OCI-LY1 (cell line): ENCODE results near the gene TTLL5.

ENCODE experiments used
- H2AFZ ChIP-seq: fragments of 200-600 bp; sonication (generic), shearing (Covaris generic); 2 replicates; pipeline ENCODE4 v1.6.0; 2014; ENCODE audit warnings: antibody characterized with exemption, mild to moderate bottlenecking, low read length
- H3F3A ChIP-seq: fragments of 200-600 bp; sonication (generic), shearing (Covaris generic); 2 replicates; pipeline ENCODE4 v1.6.0; 2014; ENCODE audit warnings: mild to moderate bottlenecking, antibody characterized with exemption, low read length, moderate library complexity; ENCODE audit not compliant: insufficient read depth
- H3K27ac ChIP-seq: fragments of 200-600 bp; sonication (generic); 2 replicates; pipeline ENCODE4 v1.5.1; 2014; ENCODE audit warnings: low read length, mixed run types, mild to moderate bottlenecking, low read depth; ENCODE audit not compliant: poor library complexity, severe bottlenecking
- H3K27me3 ChIP-seq: fragments of 200-600 bp; sonication (generic); 2 replicates; pipeline ENCODE4 v1.6.0; 2014; ENCODE audit warnings: antibody characterized with exemption, mild to moderate bottlenecking, low read length, moderate library complexity; ENCODE audit not compliant: insufficient read depth
- H3K36me3 ChIP-seq: fragments of 200-600 bp; sonication (generic); 2 replicates; pipeline ENCODE4 v1.6.1; 2014; ENCODE audit warnings: mild to moderate bottlenecking, antibody characterized with exemption, low read length, moderate library complexity, mixed read lengths; ENCODE audit not compliant: insufficient read depth
- H3K4me1 ChIP-seq: fragments of 200-600 bp; sonication (generic); 2 replicates; pipeline ENCODE4 v1.5.1; 2014; ENCODE audit warnings: mild to moderate bottlenecking, low read length, moderate library complexity; ENCODE audit not compliant: insufficient read depth, severe bottlenecking
- H3K4me2 ChIP-seq: fragments of 200-600 bp; sonication (generic), shearing (Covaris generic); 2 replicates; pipeline ENCODE4 v1.6.1; 2014; ENCODE audit warnings: low read length
- H3K4me3 ChIP-seq: fragments of 200-600 bp; sonication (generic); 2 replicates; pipeline ENCODE4 v1.5.1; 2014; ENCODE audit warnings: low read length, low read depth, mild to moderate bottlenecking, mixed read lengths; ENCODE audit not compliant: poor library complexity, severe bottlenecking
- H3K79me2 ChIP-seq: fragments of 200-600 bp; shearing (Covaris generic); 2 replicates; pipeline ENCODE4 v1.6.1; 2016; ENCODE audit warnings: mixed run types, low read length, mixed read lengths; ENCODE audit not compliant: insufficient read depth
- H3K9ac ChIP-seq: fragments of 200-600 bp; sonication (generic), shearing (Covaris generic); 2 replicates; pipeline ENCODE4 v1.6.1; 2014; ENCODE audit warnings: mild to moderate bottlenecking, low read length, mixed read lengths
- H3K9me2 ChIP-seq: fragments of 200-600 bp; sonication (generic), shearing (Covaris generic); 2 replicates; pipeline ENCODE4 v1.6.1; 2014; ENCODE audit warnings: low read depth, mild to moderate bottlenecking, low read length, mixed read lengths
- H3K9me3 ChIP-seq: fragments of 200-600 bp; shearing (Covaris generic); 2 replicates; pipeline ENCODE4 v1.6.1; 2014; ENCODE audit warnings: low read length, mixed read lengths
- H4K20me1 ChIP-seq: fragments of 200-600 bp; sonication (generic), shearing (Covaris generic); 2 replicates; pipeline ENCODE4 v1.6.0; 2016; ENCODE audit warnings: mild to moderate bottlenecking, low read length; ENCODE audit not compliant: insufficient read depth
- CTCF ChIP-seq: fragments of 200-600 bp; sonication (generic), shearing (Covaris generic); IDR thresholded peaks from 2 replicates; pipeline ENCODE4 v1.5.1; 2017; ENCODE audit warnings: mild to moderate bottlenecking, antibody characterized with exemption, low read length, moderate library complexity, mixed read lengths
- EZH2 ChIP-seq: fragments of 200-600 bp; sonication (generic), shearing (Covaris generic); IDR thresholded peaks from 2 replicates; pipeline ENCODE4 v1.8.0; 2017; ENCODE audit warnings: borderline replicate concordance, mixed run types, mild to moderate bottlenecking, antibody characterized with exemption, low read length, moderate library complexity, mixed read lengths

Gene TTLL5

GRCh38 chr14:75926431-75927115 is 265.5 kb downstream of the TTLL5 start:
- Histone ChIP-seq H3K36me3 (no peaks in the 10 kb centered on the region), H3K27me3 (no peaks in the 10 kb centered on the region), H2AFZ (no peak overlapping the region), H3K4me1 (no peaks in the 10 kb centered on the region), H3K9me2 (no peaks in the 10 kb centered on the region), H3K4me3 (no peak overlapping the region), H3K79me2 (no peaks in the 10 kb centered on the region), H4K20me1 (no peaks in the 10 kb centered on the region), H3K9me3 (no peaks in the 10 kb centered on the region), H3K4me2 (no peak overlapping the region), H3K27ac (no peak overlapping the region), H3K9ac (no peak overlapping the region), H3F3A (no peaks in the 10 kb centered on the region)
- TF ChIP-seq EZH2 (no peak), CTCF (no peak)

GRCh38 chr14:75927564-75928087 is 266.6 kb downstream of the TTLL5 start:
- Histone ChIP-seq H3K9me3 (no peaks in the 10 kb centered on the region), H3K4me1 (no peaks in the 10 kb centered on the region), H3K27ac (no peak overlapping the region), H3F3A (no peaks in the 10 kb centered on the region), H3K4me3 (no peak overlapping the region), H3K4me2 (no peak overlapping the region), H4K20me1 (no peaks in the 10 kb centered on the region), H3K36me3 (no peaks in the 10 kb centered on the region), H3K27me3 (no peaks in the 10 kb centered on the region), H2AFZ (no peak overlapping the region), H3K79me2 (no peaks in the 10 kb centered on the region), H3K9ac (no peak overlapping the region), H3K9me2 (no peaks in the 10 kb centered on the region)
- no peak for TF ChIP-seq EZH2
- TF ChIP-seq CTCF: no peak

- Histone ChIP-seq H3K4me2 (no peak overlapping the region), H3K9me2 (no peaks in the 10 kb centered on the region), H3K4me3 (no peak overlapping the region), H3K4me1 (no peaks in the 10 kb centered on the region), H3K36me3 (no peaks in the 10 kb centered on the region), H4K20me1 (no peaks in the 10 kb centered on the region), H3K79me2 (no peaks in the 10 kb centered on the region), H3K9ac (no peak overlapping the region), H3K27ac (no peak overlapping the region), H2AFZ (no peak overlapping the region), H3K27me3 (no peaks in the 10 kb centered on the region), H3F3A (no peaks in the 10 kb centered on the region), H3K9me3 (no peaks in the 10 kb centered on the region)
- TF ChIP-seq EZH2 (no peak), CTCF (no peak)
These were observed 267.7 kb downstream of the TTLL5 start for GRCh38 chr14:75928690-75929181.
